Measurements from ENCODE around the gene LSM10.

LSM10 gene

DNA sequence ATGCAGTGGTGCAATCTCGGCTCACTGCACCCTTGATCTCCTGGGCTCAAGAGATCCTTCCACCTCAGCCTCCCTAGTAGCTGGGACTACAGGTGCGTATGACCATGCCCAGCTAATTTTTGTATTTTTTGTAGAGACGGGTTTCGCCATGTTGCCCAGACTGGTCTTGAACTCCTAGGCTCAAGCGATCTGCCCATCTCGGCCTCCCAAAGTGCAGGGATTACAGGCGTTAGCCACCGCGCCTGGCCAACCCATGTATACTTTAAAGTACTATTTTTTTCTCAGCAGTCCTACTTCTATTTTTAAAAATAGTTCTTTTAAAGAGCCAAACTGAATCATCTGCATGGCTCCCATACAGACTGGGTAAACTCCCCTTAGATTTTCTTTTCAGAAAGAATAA lies 15.5 kb downstream of the LSM10 start:
- no peak for DNase-seq

DNA sequence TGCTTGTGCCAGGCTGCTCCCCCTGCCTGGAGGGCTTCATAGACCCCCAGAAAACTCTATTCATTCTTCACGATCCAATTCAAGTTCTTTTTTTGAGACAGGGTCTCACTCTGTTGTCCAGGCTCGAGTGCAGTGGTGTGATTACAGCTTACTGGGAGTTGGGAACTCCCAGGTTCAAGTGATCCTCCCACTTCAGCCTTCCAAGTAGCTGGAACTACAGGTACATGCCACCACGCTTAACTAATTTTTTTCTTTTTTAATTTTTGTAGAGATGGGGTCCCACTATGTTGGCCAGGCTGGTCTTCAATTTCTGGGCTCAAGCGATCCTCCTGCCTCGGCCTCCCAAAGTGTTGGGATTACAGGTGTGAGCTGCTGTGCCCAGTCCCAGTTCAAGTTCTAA lies 16.3 kb downstream of the LSM10 start:
- DNase-seq = no peak

- DNase-seq = no peak
Measured at GRCh38 chr1:36380782-36381181, 16.9 kb downstream of the LSM10 start.

- DNase-seq = no peak
Measured at GRCh38 chr1:36380143-36380619, 17.5 kb downstream of the LSM10 start.

- no peak for DNase-seq
Measured at GRCh38 chr1:36377791-36378492, 19.8 kb downstream of the LSM10 start.

DNA sequence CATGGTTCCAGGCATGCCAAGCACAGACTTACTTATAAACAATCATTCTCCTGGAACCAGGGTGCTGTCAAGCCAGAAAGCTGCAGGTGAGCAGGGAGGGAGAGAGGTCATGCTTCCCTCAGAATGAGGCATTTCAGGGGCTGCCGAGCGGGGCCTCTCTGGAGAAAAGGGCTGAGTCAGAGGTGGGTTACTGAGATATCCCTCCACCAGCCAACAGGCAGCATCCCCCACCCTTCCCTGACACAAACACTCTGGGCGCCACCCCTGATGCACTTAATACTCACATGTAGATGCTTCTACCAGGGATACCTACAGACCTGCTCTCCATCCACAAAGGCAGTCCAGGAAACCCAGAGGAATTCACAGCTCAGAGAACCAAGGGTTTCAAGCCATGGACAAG lies 25.1 kb downstream of the LSM10 start:
- no peak for DNase-seq

- DNase-seq = peak; percentile 53
Measured at GRCh38 chr1:36369061-36369861, 28.4 kb downstream of the LSM10 start.

DNA sequence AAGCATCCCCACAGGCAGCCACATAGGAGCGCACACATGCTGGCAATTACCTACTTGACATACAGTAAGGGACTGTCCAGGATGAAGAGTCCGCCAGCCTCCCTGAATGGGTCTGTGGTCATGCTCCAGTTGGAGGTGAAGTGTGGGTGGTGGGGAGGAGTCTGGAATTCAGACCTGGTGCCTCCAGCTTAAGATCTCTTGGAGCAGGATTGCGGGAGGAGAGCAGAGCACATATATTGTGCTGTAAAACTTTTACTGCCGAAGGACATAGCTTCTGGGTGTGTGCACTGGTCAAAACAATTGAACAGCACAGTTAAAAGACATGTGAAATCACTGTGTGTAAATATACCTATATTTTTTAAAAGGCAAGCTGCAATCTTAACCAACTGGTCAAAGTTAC lies 29.9 kb downstream of the LSM10 start:
- DNase-seq = no peak

GRCh38 chr1:36367066-36367465 lies 30.6 kb downstream of the LSM10 start:
- DNase-seq = no peak

GRCh38 chr1:36366091-36366661 lies 31.5 kb downstream of the LSM10 start:
- peak; percentile 70 for DNase-seq

DNA sequence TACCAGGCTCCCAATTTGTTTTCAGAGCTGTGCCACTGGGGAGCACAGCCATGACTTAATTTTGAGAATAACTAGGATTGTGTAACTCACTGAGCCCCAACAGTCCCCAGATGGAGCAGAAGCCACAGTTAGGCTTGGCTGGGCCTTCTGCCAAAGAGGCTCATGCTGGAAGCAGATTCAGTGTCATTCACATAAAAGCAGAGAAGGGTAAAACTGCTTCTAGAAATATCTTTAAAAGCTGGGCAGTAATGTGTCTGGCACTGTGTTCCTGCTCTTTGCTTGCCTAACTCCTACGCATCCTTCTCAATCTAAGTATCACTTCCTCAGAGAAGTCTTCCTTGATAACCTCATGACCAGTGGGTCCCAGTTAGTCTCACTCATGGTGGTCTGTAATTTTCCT lies 32.3 kb downstream of the LSM10 start:
- DNase-seq = peak; percentile 90

DNA sequence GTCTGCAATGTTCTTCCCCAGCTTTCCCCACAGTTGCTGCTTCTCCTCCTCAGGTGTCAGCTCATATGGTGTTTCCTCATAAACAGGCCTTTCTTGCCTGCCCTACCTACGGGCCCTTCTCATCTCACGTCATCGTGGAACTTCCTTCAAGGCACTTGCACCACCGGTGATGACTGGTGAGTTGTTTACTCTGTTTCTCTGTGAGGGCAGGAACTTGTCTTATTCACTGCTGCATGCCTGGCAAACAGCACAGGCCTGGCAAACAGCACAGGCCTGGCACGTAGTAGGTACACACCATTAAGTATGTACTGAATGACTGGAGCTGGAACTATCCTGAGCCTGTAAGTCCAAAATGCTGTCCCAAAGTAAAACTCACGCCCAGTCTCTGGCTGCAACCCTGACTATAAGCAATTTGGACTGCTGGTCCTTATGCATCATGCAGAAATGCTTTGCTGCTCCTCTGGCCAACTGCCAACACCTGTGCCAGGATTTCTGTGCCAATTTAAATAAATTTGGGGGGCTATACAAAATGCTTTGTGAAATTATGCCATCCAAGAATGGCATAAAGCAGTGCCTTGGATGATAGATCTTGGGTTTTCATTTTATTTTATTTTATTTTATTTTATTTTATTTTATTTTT lies 37.7 kb downstream of the LSM10 start:
- peak; percentile 54 for DNase-seq

DNA sequence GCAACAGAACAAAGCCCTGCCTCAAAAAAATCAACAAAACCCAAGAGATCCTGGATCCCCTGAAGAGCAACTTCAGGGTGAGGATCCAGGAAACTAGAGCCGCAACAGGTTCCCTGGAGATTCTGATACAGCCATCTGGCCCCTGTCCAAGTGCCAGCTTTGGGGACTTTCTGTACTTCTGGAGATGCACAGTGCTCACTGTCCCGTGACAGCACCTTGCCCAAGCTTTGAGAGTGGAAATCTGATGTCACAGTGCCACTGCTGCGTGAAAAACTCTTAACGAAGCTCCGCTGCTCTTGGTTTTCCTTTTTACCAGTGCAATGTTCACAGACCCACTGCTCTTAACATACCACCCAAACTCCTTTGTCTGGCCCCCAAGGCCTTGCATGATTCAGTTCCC lies 38.3 kb downstream of the LSM10 start:
- no peak for DNase-seq

DNA sequence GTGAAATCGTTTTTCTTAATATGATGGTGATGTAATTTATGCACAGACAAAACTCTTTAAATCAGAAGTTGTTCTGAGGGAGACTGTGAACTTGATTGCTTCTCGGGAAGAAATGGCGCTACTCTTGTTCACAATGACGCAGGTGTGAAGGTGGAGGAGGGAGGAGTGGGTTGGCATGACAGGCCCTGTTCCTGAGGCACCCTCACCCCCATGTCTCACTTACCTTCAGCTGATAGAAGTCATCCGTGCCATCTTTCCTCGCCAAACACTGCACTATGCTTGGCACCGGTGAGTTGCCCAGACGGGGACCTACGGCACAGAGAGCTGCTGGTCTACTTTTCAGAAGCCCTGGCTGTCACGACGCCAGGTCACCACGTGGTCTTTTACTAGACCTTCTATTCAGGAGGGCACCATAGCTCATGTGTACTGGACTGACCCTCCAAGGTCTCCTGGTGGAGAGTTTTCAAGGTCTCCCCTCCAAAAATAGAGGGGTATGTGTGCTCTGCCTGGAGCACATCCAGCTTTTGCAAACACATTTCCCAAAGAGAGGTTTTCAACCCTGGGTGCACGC lies 39.1 kb downstream of the LSM10 start:
- DNase-seq = no peak

DNA sequence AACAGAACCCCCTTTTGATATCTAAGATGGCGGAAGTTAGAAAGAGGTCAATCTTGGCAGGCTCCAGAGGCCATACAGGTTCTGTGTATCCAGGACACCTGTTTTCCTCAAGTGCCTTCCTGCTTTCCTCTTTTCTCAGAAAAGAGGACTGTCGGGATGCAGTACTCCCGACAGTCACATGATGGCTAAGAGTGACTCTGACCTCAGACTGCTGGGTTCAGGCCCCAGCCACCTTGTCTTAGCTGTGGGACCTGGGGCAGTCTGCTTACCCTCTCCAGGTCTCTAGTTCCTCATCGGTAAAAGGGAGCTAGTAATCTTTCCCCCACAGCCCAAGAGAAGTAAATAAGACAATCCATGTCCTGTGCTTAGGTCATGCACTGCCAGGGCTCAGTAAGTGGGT lies 41.9 kb downstream of the LSM10 start:
- DNase-seq = no peak

- DNase-seq = no peak
Measured at GRCh38 chr1:36354486-36354885, 43.2 kb downstream of the LSM10 start.

- DNase-seq = no peak
Measured at GRCh38 chr1:36352910-36353878, 44.5 kb downstream of the LSM10 start.

DNA sequence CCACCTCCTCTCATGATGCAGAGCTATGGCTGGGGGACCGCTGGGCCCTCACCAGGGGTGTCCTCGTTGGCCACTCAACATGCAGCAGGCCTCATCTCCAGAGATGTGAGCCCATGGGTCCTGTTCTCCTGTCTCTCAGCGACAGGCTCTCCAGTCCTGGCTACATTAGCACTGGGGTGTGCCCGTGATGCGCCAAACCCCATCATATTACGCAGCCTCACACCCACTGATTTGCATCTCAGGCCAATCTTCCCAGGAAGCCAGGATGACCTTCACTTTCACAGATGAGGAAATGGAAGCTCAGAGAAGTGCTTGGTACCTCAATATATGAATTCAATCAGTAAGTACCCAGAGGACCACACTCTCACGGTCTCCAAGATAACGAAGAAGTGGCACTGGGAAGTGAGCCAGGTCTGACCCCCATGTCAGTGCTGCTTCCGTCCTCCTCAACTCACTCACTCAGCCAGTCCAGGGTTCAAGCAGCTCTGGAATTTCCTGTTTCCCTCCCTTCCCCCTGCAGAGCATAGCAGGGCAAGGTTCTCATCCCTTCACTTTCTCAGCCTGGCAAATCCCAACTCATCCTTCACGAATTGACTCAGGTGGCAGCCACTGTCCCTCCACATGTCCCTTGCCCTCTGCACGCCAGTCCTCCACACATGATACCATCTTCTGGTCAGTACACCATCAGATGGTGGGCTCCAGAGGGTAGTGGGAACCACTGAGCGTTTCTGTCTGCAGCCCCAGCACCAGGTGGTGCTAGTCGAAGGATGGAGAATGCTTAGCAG lies 45.4 kb downstream of the LSM10 start:
- peak; percentile 21 for DNase-seq

DNA sequence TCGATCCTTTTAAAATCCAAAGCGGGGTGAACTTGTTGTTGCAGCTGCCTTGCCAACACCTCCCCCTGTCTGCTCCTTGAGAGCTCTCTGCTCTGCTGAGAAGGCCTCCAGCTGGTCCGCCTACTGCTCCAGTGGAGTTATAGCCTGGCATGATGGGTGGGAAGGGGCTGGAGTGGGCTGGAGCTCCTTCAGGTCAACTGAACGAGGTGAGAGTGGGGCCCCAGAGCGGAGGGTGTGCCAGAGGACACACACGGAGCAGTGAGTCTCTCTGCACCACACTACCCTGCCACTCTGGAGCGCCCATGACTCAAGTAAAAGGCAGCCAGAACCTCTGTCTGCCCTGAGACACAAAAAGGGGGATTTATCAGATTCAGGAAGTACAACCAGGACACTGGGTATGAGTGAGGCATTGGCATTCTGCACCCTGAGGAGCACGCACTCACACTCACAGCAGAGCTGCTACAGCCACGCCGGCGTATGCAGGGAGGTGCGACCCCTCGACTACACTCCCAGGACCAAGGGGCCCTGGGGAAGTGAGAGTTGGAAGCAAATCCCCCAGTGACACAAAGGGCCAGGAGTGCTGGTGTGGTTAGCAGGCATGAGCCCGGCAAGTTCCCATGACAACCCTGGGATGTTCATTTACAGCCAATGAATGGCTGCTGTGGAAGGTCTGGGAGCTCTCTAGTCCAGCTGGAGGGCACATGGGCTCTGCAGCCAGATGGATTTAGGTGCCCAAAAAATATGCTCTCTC lies 46.3 kb downstream of the LSM10 start:
- peak; percentile 40 for DNase-seq

DNA sequence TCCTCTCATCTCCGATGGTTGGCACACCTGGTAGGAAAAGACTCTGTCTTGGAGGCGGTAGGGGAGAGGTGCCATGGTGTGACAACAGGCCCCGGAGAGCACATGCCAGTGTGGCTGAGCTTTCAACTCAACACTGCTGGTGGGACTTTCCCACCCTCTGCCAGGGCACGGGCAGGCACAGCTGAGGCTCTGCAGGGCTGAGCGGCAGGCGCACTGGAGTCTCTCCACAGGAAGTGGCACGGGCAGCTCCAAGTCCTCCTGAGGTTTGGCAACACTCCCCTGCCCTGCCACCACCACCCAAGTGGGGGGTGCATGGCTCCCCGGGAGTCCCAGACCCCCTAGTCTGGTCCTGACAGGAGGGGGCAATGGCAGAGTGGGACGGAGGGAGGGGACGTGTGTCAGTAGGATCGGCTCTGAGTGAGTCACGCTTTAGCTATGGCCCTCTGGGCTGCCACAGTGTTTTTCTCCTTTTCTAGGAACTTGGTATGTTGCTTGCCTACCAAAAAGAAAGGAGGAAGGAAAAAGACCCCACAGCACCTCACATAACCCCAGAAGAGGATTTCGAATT lies 47.0 kb downstream of the LSM10 start:
- peak; percentile 49 for DNase-seq
